C4-2B (cell line): ENCODE data around the gene EIF4H.

Source experiments
- CTCF ChIP-seq: fragments of 450-650 bp; conservative IDR thresholded peaks from 2 replicates; pipeline ENCODE4 v1.5.1; 2017; ENCODE audit warnings: mild to moderate bottlenecking
- ZFX ChIP-seq: fragments of 450-650 bp; IDR thresholded peaks from 2 replicates; pipeline ENCODE4 v1.6.1; 2017

- TF ChIP-seq CTCF, result no peak
- TF ChIP-seq ZFX, result no peak
Observed at GRCh38 chr7:74215921-74216320, 41.8 kb downstream of the EIF4H start.
